Bone marrow (tissue), 2 donors: ENCODE measurements around the gene USP47.
"Not testable (repeated sequence)": the region's sequence is repeated elsewhere in the genome, so short reads cannot be mapped to it uniquely, and the experiment has no call there.

Source experiments
- DNase-seq, 2 donors: peaks; one replicate each; lab custom pipeline; 2025; lab: John Stamatoyannopoulos, UW

Gene USP47

GRCh38 chr11:11831406-11831805, 10.4 kb upstream of the USP47 start:
- DNase-seq, result not testable (repeated sequence)

- no peak for DNase-seq
Observed at GRCh38 chr11:11836676-11837231, 5.0 kb upstream of the USP47 start.

GRCh38 chr11:11839718-11840117, 2.1 kb upstream of the USP47 start:
- DNase-seq, result no peak

GRCh38 chr11:11841116-11841722, 553 bp upstream of the USP47 start:
- DNase-seq, result peak in 1 of 2 donors; percentile 26

GRCh38 chr11:11842421-11843008, 743 bp downstream of the USP47 start:
- peak in 1 of 2 donors; percentile 65 for DNase-seq

GRCh38 chr11:11843211-11843621, 1.4 kb downstream of the USP47 start:
- no peak for DNase-seq

GRCh38 chr11:11843642-11844041, 1.9 kb downstream of the USP47 start:
- no peak for DNase-seq

GRCh38 chr11:11844272-11844671, 2.5 kb downstream of the USP47 start:
- DNase-seq, result no peak

GRCh38 chr11:11845071-11845470, 3.3 kb downstream of the USP47 start:
- DNase-seq, result no peak

GRCh38 chr11:11845551-11845950, 3.8 kb downstream of the USP47 start:
- DNase-seq, result no peak

- no peak for DNase-seq
Observed at GRCh38 chr11:11847082-11847481, 5.3 kb downstream of the USP47 start.

GRCh38 chr11:11848891-11849746, 7.3 kb downstream of the USP47 start:
- peak in 1 of 2 donors; percentile 36 for DNase-seq

GRCh38 chr11:11850668-11851067, 8.9 kb downstream of the USP47 start:
- DNase-seq, result no peak

- DNase-seq, result no peak
Observed at GRCh38 chr11:11856638-11857037, 14.9 kb downstream of the USP47 start.

- no peak for DNase-seq
Observed at GRCh38 chr11:11857769-11858168, 16.0 kb downstream of the USP47 start.

GRCh38 chr11:11858676-11859075, 16.9 kb downstream of the USP47 start:
- DNase-seq, result no peak

GRCh38 chr11:11860103-11860979, 18.6 kb downstream of the USP47 start:
- no peak for DNase-seq

- DNase-seq, result no peak
Observed at GRCh38 chr11:11862999-11863398, 21.2 kb downstream of the USP47 start.

- no peak for DNase-seq
Observed at GRCh38 chr11:11864332-11864731, 22.6 kb downstream of the USP47 start.

GRCh38 chr11:11864803-11865202, 23.0 kb downstream of the USP47 start:
- no peak for DNase-seq

GRCh38 chr11:11865449-11865848, 23.7 kb downstream of the USP47 start:
- no peak for DNase-seq

GRCh38 chr11:11866203-11866602, 24.4 kb downstream of the USP47 start:
- DNase-seq, result no peak
